Activated T-cell treated with anti-CD3 and anti-CD28 coated beads, Interleukin-2, amount 50 U/mL, for 72 hours (primary cell): ENCODE results near the gene ANTXR1. TPM values are rescaled to one million over a fixed set of nuclear protein-coding genes. Genes with fewer than 3 reads are reported as not detected.

Source experiments
- ATAC-seq, 2 donors: fragments of 150-1000 bp; cut with Tn5 transposase; replicated peaks in 1 of 2; 2 replicates each; pipeline ENCODE4 v1.10.0; 2021; ENCODE audit warnings: moderate library complexity in 2 of 2, mild to moderate bottlenecking in 1 of 2
- DNase-seq, 2 donors: peaks; one replicate each; pipeline ENCODE4 v3.0.0; 2021 to 2022; ENCODE audit warnings: mixed read lengths in 1 of 2
- H3K27ac Mint-ChIP-seq: one replicate; pipeline ENCODE4 v1.8.0; 2022; ENCODE audit warnings: mild to moderate bottlenecking, moderate library complexity, mixed read lengths
- H3K27me3 Mint-ChIP-seq: one replicate; pipeline ENCODE4 v1.8.0; 2022; ENCODE audit warnings: low read depth, mixed read lengths
- H3K36me3 Mint-ChIP-seq, 2 donors: one replicate each; pipeline ENCODE4 v1.8.0; 2022; ENCODE audit warnings: mixed read lengths in 2 of 2, mild to moderate bottlenecking in 1 of 2; ENCODE audit not compliant: insufficient read depth in 2 of 2
- H3K4me1 Mint-ChIP-seq: one replicate; pipeline ENCODE4 v1.8.0; 2022; ENCODE audit warnings: low read depth, mixed read lengths
- H3K4me3 Mint-ChIP-seq, 2 donors: one replicate each; pipeline ENCODE4 v1.8.0; 2022; ENCODE audit warnings: mild to moderate bottlenecking in 2 of 2, mixed read lengths in 2 of 2, moderate library complexity in 2 of 2
- H3K9me3 Mint-ChIP-seq, 2 donors: one replicate each; pipeline ENCODE4 v1.8.0; 2022; ENCODE audit warnings: mixed read lengths in 2 of 2
- total RNA-seq, 2 donors: library from RNA; stranded (reverse); gene quantifications; one replicate each; pipeline ENCODE4 v1.2.3, GENCODE V29; 2022

The ANTXR1 gene
- total RNA-seq, 2 donors from 2014 or later: not detected

- no peak overlapping the region for H3K4me3 Mint-ChIP-seq
- no peaks in the 10 kb centered on the region for H3K36me3 Mint-ChIP-seq
- H3K27me3 Mint-ChIP-seq: peaks cover 19% of the 10 kb centered on the region
- no peak overlapping the region for H3K27ac Mint-ChIP-seq
- no peaks in the 10 kb centered on the region for H3K4me1 Mint-ChIP-seq
- ATAC-seq (no peak), DNase-seq (no peak)
- H3K9me3 Mint-ChIP-seq: no peaks in the 10 kb centered on the region
Observed at GRCh38 chr2:69073928-69074570, 61.1 kb downstream of the ANTXR1 start.

DNA sequence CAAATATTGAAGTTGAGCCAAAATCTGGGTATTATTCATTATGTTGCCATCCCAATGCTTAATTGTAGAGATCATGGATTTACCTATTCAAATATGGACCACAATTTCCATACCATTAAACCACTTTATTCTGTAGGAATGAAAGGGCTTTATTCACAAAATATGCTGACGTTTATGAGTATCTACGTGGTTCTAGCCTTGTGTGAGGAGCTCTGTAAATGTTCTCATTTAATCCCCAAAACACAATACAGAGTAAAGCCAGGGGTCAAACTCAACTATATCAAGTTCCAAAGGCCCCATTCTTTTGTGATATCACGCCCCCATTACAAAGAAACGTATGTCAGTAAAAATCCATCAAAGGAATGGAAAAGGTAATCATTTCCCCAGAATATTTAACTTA lies 61.9 kb downstream of the ANTXR1 start:
- Mint-ChIP-seq H3K36me3 (no peaks in the 10 kb centered on the region), H3K27me3 (peaks cover 18% of the 10 kb centered on the region), H3K27ac (no peak overlapping the region), H3K9me3 (no peaks in the 10 kb centered on the region), H3K4me3 (no peak overlapping the region), H3K4me1 (no peaks in the 10 kb centered on the region)
- no peak for ATAC-seq
- DNase-seq: no peak

- no peak overlapping the region for H3K27ac Mint-ChIP-seq
- ATAC-seq (no peak), DNase-seq (no peak)
- no peaks in the 10 kb centered on the region for H3K36me3 Mint-ChIP-seq
- H3K27me3 Mint-ChIP-seq: peaks cover 15% of the 10 kb centered on the region
- no peaks in the 10 kb centered on the region for H3K9me3 Mint-ChIP-seq
- H3K4me1 Mint-ChIP-seq: no peaks in the 10 kb centered on the region
- no peak overlapping the region for H3K4me3 Mint-ChIP-seq
Observed at GRCh38 chr2:69075486-69075885, 62.5 kb downstream of the ANTXR1 start.

DNA sequence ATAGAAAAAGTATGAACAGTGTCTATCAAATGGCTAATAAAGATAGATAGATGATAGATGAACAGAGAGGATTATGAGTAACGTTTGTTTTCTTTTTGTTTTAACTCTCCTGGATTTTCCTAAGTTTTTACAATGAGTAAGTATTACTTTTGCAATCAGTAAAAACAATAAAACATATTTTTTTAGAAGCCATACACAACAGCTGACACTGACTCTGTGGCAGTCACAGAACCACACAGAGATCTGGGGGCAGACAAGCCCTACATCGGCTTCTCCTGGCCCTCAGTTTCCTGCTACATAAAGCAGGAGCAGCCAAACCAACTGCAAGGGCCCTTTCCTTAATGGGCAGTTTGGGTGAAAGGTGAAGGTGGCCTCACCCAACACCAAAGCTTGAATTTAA lies 63.6 kb downstream of the ANTXR1 start:
- Mint-ChIP-seq H3K4me3 (no peak overlapping the region), H3K36me3 (no peaks in the 10 kb centered on the region), H3K4me1 (no peaks in the 10 kb centered on the region), H3K27ac (no peak overlapping the region), H3K9me3 (no peaks in the 10 kb centered on the region), H3K27me3 (peaks cover 20% of the 10 kb centered on the region)
- DNase-seq (no peak), ATAC-seq (no peak)

GRCh38 chr2:69077252-69077950 lies 64.4 kb downstream of the ANTXR1 start:
- ATAC-seq: no peak
- Mint-ChIP-seq H3K9me3 (no peaks in the 10 kb centered on the region), H3K4me3 (no peak overlapping the region), H3K27ac (no peak overlapping the region), H3K36me3 (no peaks in the 10 kb centered on the region), H3K4me1 (no peaks in the 10 kb centered on the region), H3K27me3 (peaks cover 26% of the 10 kb centered on the region)
- no peak for DNase-seq

- ATAC-seq (no peak), DNase-seq (no peak)
- Mint-ChIP-seq H3K36me3 (no peaks in the 10 kb centered on the region), H3K9me3 (no peaks in the 10 kb centered on the region), H3K27me3 (peaks cover 40% of the 10 kb centered on the region), H3K4me1 (no peaks in the 10 kb centered on the region), H3K27ac (no peak overlapping the region), H3K4me3 (no peak overlapping the region)
Observed at GRCh38 chr2:69080071-69080470, 67.1 kb downstream of the ANTXR1 start.

DNA sequence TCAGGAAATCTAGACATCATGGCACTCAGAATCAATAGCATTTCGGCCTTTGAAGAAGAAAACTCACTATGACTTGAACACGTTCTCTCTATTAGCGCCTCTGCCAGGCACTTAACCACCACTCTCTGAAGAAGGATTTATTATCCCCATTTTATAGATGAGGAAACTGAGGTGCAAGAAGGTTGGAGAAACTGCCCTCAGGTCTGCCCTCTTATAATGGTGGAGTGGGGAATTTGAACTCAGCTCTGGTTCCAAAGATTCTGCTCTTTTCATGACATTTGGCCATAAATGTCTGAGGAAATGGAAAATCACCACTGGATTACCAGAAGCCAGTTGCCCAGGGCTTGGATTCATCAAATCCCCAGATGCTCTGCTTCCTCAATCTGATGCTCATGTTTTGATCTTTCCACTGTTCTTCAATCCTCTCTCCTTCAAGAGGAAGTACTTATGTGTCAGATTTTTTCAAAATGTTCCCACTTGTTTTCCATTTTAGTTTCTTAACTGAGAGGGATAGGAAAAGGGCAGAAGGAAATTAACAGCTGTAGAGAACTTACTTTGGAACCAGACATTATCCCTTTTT lies 68.1 kb downstream of the ANTXR1 start:
- H3K36me3 Mint-ChIP-seq: no peaks in the 10 kb centered on the region
- H3K27me3 Mint-ChIP-seq: peaks cover 44% of the 10 kb centered on the region
- no peak overlapping the region for H3K4me3 Mint-ChIP-seq
- ATAC-seq (no peak), DNase-seq (no peak)
- no peaks in the 10 kb centered on the region for H3K4me1 Mint-ChIP-seq
- H3K27ac Mint-ChIP-seq: no peak overlapping the region
- H3K9me3 Mint-ChIP-seq: no peaks in the 10 kb centered on the region

DNA sequence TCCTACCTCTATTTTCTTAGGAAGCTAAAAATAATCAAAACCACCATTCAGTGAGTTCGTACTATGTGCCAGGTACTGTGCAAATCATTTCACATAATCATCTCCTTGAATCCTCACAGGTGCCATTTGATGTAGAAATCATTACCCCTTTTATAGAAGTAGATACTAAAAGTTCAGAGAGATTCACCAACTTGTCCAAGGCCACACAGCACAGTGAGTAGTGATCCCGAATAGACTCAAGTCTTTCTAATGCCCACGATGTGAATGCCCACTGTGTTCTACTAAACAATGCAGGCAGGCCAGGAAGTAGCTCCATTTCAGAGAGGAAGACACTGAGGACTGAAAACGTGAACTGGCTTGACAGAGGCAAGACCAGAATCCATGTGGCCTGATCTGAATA lies 68.8 kb downstream of the ANTXR1 start:
- Mint-ChIP-seq H3K9me3 (no peaks in the 10 kb centered on the region), H3K27me3 (peaks cover 50% of the 10 kb centered on the region), H3K36me3 (no peaks in the 10 kb centered on the region), H3K27ac (no peak overlapping the region), H3K4me1 (no peaks in the 10 kb centered on the region), H3K4me3 (no peak overlapping the region)
- ATAC-seq: no peak
- no peak for DNase-seq

GRCh38 chr2:69082430-69082997 lies 69.5 kb downstream of the ANTXR1 start:
- Mint-ChIP-seq H3K36me3 (no peaks in the 10 kb centered on the region), H3K27ac (no peak overlapping the region), H3K9me3 (no peaks in the 10 kb centered on the region)

GRCh38 chr2:69083235-69083748 lies 70.3 kb downstream of the ANTXR1 start:
- Mint-ChIP-seq H3K27ac (no peak overlapping the region), H3K4me3 (no peak overlapping the region), H3K4me1 (no peaks in the 10 kb centered on the region), H3K9me3 (no peaks in the 10 kb centered on the region), H3K36me3 (no peaks in the 10 kb centered on the region), H3K27me3 (peaks cover 65% of the 10 kb centered on the region)
- no peak for ATAC-seq
- DNase-seq: no peak

More at GRCh38 chr2:69082430-69082997, 69.5 kb downstream of the ANTXR1 start:
- Mint-ChIP-seq H3K4me1 (no peaks in the 10 kb centered on the region), H3K27me3 (peaks cover 58% of the 10 kb centered on the region), H3K4me3 (no peak overlapping the region)
- DNase-seq (no peak), ATAC-seq (no peak)

GRCh38 chr2:69084492-69084891 lies 71.5 kb downstream of the ANTXR1 start:
- no peak for DNase-seq
- Mint-ChIP-seq H3K4me3 (no peak overlapping the region), H3K9me3 (no peaks in the 10 kb centered on the region), H3K36me3 (no peaks in the 10 kb centered on the region), H3K27ac (no peak overlapping the region), H3K4me1 (no peaks in the 10 kb centered on the region), H3K27me3 (peaks cover 73% of the 10 kb centered on the region)
- ATAC-seq: no peak

GRCh38 chr2:69086466-69086865 lies 73.5 kb downstream of the ANTXR1 start:
- Mint-ChIP-seq H3K4me1 (no peaks in the 10 kb centered on the region), H3K27me3 (peaks cover 74% of the 10 kb centered on the region), H3K9me3 (no peaks in the 10 kb centered on the region), H3K36me3 (no peaks in the 10 kb centered on the region), H3K27ac (no peak overlapping the region), H3K4me3 (no peak overlapping the region)
- DNase-seq (no peak), ATAC-seq (no peak)

DNA sequence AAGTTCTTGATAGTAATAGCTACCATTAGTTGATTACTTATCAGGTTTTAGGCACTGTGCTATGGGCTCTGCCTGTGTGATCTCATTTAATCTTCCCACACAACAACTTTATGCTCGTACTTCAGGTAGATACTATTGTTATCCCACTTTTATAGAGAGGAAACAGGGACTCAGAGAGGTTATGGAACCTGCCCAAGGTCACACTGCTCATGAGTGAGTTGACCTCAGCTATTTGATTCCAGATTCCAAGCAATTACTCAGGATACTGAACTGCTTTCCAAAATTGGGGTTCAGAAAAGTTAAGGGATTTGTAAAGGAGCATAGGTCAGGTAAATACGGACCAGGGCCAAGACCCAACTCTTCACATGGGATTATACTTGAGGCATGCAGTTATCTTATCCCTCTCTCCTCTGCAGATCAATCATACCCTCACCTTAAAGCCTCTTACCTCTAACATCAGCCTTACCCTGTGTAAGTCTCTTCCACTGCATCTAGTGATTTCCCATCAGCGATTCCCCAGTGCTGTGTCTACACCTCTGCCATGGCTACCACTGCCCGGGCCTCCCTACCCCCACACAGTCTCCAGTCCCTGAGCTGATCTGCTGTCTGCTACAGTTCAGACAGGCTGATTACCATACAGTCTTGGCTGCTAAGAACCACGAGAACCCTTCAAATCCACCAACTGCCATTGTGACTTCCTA lies 74.4 kb downstream of the ANTXR1 start:
- H3K27ac Mint-ChIP-seq: no peak overlapping the region

More for the DNA sequence above, 74.4 kb downstream of the ANTXR1 start:
- no peak overlapping the region for H3K4me3 Mint-ChIP-seq
- DNase-seq: no peak
- H3K36me3 Mint-ChIP-seq: no peaks in the 10 kb centered on the region
- ATAC-seq: no peak
- H3K4me1 Mint-ChIP-seq: no peaks in the 10 kb centered on the region
- H3K27me3 Mint-ChIP-seq: peaks cover 67% of the 10 kb centered on the region
- H3K9me3 Mint-ChIP-seq: no peaks in the 10 kb centered on the region
